Inflammatory macrophage treated with lipopolysaccharide for 1 hour (primary cell): ENCODE measurements around the gene LIMCH1.

ENCODE experiments used
- DNase-seq, 2 donors: peaks; one replicate each; pipeline ENCODE4 v3.0.0-alpha.2; 2020 to 2022

Gene LIMCH1

DNA sequence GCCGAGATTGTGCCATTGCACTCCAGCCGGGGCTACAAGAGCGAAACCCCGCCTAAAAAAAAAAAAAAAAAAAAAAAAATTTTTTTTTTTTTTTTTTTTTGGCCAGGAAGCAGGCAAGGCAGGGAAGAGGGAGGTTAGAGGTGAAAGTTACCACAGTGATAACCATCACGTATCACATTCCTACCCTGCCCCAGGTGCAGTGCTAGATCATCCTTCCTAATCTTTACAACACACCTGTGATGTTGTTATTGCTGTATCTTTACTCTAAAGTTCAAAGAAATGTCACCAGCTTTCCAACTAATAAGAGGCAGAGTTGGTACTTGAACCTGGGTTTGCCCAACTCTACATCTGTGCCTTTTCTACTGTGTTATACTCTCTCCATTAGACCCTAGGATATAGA lies 7.2 kb upstream of the LIMCH1 start:
- no peak for DNase-seq

- DNase-seq: no peak
Measured at GRCh38 chr4:41532336-41532735, 5.6 kb upstream of the LIMCH1 start.

DNA sequence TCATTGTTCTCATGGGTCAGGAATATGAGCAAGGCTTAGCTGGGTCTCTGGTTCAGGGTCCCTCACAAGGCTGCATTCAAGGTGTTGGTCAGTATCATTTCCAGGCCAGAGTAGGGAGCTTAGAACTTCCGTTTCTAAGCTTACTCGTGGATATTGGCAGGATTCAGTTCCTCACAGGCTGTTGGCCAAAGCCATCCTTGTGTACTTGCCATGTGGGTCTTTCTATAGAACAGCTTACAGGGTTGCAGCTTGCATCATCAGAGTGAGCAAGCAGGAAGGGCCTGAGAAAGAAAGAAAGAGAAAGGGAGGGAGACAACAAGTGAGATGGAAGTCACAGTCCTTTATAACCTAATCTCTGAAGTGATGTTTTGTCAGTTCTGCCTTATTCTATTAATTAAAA lies 5.1 kb upstream of the LIMCH1 start:
- no peak for DNase-seq

GRCh38 chr4:41533680-41534079 lies 4.3 kb upstream of the LIMCH1 start:
- DNase-seq: no peak

- DNase-seq: no peak
Measured at GRCh38 chr4:41534404-41534803, 3.6 kb upstream of the LIMCH1 start.

GRCh38 chr4:41535911-41536371 lies 2.0 kb upstream of the LIMCH1 start:
- DNase-seq: no peak

DNA sequence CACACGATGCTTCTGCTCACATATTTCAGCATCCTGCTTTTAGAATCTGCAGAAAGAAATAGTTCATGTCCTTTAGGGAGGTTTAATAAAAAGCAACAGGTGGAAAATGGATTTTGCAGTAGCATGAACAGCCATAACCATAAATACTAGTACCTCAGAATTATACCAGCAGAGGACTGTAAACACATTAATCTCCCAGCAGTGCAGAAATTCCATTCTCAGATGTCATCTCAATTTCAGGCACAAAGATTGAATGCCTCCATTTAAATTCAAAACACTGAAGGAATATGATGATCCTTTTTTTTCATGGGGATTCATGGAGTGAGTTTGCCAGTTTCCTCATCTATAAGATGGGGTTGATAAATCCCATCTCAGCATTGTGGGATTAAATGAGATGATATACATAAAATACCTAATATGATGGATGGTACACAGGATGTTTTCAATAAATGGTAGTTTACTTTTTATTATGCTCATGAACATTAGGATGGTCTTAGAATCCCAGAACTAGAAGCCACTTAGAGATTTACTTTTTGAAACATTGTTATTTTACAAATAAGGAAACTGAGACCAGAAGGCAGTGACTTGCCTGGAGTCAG lies 566 bp upstream of the LIMCH1 start:
- no peak for DNase-seq

DNA sequence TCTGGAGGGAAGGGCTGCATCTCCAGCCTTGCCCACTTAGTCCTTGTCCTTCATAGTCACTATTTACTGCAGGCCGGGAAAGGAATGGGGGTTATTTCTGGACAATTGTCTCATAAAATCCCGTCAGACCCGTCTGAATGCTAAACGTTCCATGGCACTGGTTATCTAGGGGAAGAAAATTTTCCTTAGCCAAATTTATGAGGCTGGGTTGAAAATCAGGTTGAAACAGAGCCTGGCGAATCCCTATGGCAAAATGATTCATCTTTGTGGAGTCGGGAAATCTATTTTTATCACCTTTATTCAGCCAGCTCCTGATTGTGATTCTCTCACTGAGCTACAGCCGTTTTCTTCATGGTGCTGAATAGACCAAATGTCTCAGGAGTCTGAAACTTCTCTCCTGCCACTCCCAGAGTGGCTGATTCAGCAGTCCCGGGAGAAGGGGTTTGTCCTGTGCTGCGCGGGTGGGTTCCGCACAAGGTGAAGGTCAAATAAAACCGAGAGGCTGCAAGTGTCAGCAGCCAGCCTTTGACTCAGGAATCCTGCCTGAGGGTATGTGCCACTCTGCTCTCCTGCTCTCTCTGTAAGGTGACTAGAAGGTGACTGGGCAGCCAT lies 1.0 kb downstream of the LIMCH1 start:
- DNase-seq: no peak

- no peak for DNase-seq
Measured at GRCh38 chr4:41539711-41540110, 1.8 kb downstream of the LIMCH1 start.

- DNase-seq: no peak
Measured at GRCh38 chr4:41540687-41541086, 2.7 kb downstream of the LIMCH1 start.

DNA sequence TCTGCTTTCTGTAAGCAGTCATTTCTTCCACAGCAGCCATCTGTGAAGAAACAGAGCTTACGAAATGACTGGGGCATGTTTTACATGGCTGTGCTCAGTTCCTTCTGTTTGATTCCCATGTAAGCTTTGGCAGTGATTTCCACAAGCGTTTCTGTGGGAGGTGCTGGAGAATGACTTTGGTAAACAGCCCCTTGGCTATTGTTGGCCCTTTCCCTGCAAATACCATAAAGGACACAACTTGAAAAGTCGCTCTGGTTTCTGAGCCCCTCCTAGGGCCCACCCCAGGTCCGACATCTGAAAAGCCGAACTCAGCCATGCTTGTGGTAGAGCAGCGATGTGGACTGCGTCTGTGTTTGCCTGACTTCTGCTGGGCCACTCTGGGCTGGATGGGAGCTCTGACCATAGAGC lies 3.7 kb downstream of the LIMCH1 start:
- peak in 1 of 2 donors; percentile 17 for DNase-seq

- DNase-seq: peak; percentile 23 to 29
Measured at GRCh38 chr4:41542526-41543275, 4.7 kb downstream of the LIMCH1 start.

- no peak for DNase-seq
Measured at GRCh38 chr4:41545238-41545637, 7.3 kb downstream of the LIMCH1 start.

- no peak for DNase-seq
Measured at GRCh38 chr4:41546638-41547037, 8.7 kb downstream of the LIMCH1 start.

DNA sequence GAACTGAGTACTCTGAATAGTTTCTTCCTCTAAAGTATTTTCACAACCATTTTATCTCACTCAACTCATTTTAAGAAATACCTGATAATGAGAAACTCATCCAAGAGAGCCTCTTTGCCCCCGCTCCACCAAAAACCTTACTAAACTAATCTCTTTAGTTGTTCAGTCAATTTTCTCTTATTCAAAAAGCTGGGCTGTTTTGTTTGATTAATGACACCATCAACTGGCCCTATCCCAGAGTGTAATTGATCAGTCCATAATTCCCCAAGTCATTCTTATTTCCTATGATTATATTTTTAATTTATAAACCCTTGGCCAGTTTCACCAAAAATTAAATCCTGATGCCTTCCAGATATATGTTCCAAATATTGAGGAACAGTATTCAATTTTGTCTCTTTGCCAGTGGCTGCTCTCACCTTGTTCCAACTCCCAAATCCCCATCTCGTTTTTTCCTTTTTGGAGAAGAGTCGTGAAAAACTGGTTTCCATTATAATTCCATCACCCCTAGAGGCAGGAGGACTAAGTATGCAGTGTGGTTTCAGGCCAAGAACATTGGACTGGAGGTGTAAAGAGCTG lies 10.4 kb downstream of the LIMCH1 start:
- DNase-seq: no peak

DNA sequence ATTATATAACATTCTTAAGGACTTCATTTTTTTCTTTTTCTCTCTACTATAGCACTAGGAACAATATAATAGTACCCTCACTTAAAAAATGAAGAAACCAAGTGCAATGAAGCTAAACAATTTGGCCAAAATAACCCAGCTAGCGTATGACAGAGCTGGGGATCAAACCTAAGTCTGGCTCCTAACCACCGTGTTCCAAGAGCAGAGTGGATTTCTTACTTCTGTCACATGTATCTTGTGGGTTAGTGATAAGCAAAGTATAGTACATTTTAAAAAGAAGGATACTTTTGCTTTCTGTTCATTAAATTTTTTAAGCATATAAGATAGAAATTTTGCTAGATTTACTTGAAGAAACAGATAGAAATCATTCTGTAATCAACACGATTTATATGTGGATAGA lies 11.5 kb downstream of the LIMCH1 start:
- DNase-seq: no peak

GRCh38 chr4:41550308-41550707 lies 12.4 kb downstream of the LIMCH1 start:
- DNase-seq: no peak

DNA sequence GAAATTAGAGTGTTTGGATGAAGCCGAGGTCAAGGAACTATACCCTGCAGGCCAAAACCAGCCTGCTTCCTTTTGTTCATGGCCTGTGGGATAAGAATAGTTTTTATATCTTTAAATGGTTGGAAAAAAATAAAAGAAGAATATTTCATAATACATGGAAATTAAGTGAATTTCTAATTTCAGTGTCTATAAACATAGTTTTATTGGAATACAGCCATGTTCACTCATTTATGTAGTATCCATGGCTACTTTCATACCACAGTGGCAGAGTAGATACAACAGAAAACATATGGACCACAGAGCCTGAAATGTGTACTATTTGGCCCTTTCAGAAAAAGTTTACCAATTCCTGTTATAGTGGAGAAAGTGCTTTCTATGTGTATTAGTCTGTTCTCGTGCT lies 13.6 kb downstream of the LIMCH1 start:
- DNase-seq: no peak

GRCh38 chr4:41554905-41555304 lies 16.9 kb downstream of the LIMCH1 start:
- no peak for DNase-seq

- no peak for DNase-seq
Measured at GRCh38 chr4:41556526-41556925, 18.6 kb downstream of the LIMCH1 start.

DNA sequence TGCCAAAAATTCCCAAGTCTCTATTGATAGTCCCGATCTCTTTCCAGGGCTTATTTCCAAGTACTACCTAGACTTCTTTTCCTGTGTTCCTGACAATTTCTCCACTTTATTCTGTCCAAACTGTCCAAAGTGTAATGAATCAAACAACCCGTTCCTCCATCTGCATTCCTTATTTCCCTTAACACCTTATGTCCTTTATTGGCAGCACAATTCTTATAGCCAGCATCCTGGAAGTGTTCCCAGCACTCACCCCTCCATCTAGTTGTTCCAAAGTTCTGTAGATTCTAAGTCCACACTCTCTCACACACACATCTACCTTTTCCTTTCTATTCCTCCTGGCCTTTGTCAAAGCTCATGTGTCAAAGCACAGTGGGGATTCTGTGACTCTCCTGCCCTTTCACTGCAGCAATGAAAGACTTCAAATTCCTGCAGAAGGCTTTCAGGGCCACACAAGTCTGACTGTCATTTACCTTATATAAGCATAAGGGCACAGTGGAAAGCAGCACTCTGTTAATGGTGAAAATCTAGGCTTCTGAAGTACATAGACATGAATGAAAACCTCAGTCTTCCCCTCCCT lies 22.1 kb downstream of the LIMCH1 start:
- no peak for DNase-seq

- DNase-seq: no peak
Measured at GRCh38 chr4:41561244-41561643, 23.3 kb downstream of the LIMCH1 start.

DNA sequence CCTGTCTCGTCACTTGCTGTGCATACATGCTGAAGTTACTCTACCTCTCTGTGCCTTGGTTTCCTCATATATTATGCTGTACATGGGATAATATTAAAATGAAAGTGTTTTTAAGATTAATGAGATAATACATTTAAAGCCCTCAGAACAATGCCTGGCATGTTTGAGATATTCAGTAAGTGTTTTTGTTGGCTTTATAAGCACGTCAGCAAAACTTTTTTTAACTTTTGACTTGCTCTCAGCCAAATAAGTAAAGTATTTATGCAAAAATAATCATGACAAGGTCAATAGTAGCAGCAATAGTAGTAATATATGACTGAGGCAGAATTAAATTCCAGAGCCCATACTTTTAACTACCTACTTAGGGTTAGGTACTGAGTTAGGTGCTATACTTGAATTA lies 29.2 kb downstream of the LIMCH1 start:
- no peak for DNase-seq

DNA sequence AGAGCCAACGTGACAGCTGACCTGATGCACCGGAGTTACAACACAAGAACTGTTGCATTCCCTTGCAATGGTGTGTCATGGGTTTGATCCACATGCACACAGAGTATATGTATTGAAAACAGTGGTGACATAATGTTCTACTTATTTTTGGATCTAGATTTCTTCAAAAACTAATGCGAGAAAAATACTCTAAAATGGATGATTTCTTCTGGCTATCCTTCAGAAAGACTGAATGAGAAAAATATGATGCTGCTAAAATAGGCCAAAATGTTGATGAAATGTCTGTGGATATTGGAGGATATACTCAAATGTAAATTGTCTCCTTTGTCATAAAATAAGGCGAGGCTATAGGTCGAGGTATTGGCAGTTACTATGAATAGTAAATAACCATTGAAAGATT lies 30.4 kb downstream of the LIMCH1 start:
- DNase-seq: no peak
